Measurements from ENCODE around the gene IER2. TPM values are rescaled to one million over a fixed set of nuclear protein-coding genes. Genes with fewer than 3 reads are reported as not detected.

The IER2 gene
- total and polyA plus RNA-seq, 9 of the 15 experiments (the other 6 are each of a cell fraction or from before 2014, with no cell fraction given) = 4.5 to 205 (median 23.7) TPM

GRCh38 chr19:13160557-13160956 is 10.3 kb downstream of the IER2 start (continued):
- TF ChIP-seq ZNF407 (IDR thresholded peaks at IDR 0.05; ENCODE audit: low read depth) (no peak), RNF219 (CRISPR knock-in tag; IDR thresholded peaks at IDR 0.05) (no peak), ATF3 (IDR thresholded peaks at IDR 0.05) (0 out of 2 replicates have a peak, but pooled peaks have one; percentile 9), ATF3 (CRISPR knock-in tag; conservative IDR thresholded peaks at IDR 0.05) (no peak), ARID2 (IDR thresholded peaks at IDR 0.05) (no peak), RBM15 (IDR thresholded peaks at IDR 0.05; ENCODE audit: insufficient read depth, low read length) (no peak), ZBED1 (IDR thresholded peaks at IDR 0.05) (no peak), MYC (IDR thresholded peaks at IDR 0.05; ENCODE audit: low read depth, low read length) (peak; percentile 76), MYC (CRISPR knock-in tag; IDR thresholded peaks at IDR 0.05; ENCODE audit: borderline replicate concordance, low read depth) (no peak), ZNF764 (CRISPR knock-in tag; IDR thresholded peaks at IDR 0.05; ENCODE audit: low read depth) (no peak), L3MBTL2 (IDR thresholded peaks at IDR 0.05) (peak; percentile 52; the same call in 1 of the 2 replicates), CEBPB (tag; IDR thresholded peaks at IDR 0.05) (no peak), MYNN (IDR thresholded peaks at IDR 0.05) (no peak), MYNN (CRISPR knock-in tag; IDR thresholded peaks at IDR 0.05) (no peak), ZNF561 (CRISPR knock-in tag; conservative IDR thresholded peaks at IDR 0.05) (no peak), ASH1L (IDR thresholded peaks at IDR 0.05; ENCODE audit: borderline replicate concordance, low read depth, partially characterized antibody) (no peak)
